ENCODE measurements around the gene SRPK3.
"Not testable (repeated sequence)": the region's sequence is repeated elsewhere in the genome, so short reads cannot be mapped to it uniquely, and the experiment has no call there.

Gene SRPK3

GRCh38 chrX:153741446-153741845 lies 39.4 kb upstream of the SRPK3 start:
- peaks cover 7% of the 10 kb centered on the region for H3K36me3 Mint-ChIP-seq (ENCODE audit: low read depth)
- H3K27me3 Mint-ChIP-seq (ENCODE audit: low read depth), result no peaks in the 10 kb centered on the region
- H3K27ac Mint-ChIP-seq, result peak overlapping the region; percentile 45
- no peaks in the 10 kb centered on the region for H3K9me3 Mint-ChIP-seq
- H3K4me3 Mint-ChIP-seq, result peak overlapping the region; percentile 80
- H3K4me1 Mint-ChIP-seq (ENCODE audit: low read depth), result peaks cover 14% of the 10 kb centered on the region

- H3K27ac Mint-ChIP-seq; H3K36me3 Mint-ChIP-seq (ENCODE audit: low read depth); H3K27me3 Mint-ChIP-seq (ENCODE audit: low read depth); H3K9me3 Mint-ChIP-seq; H3K4me3 Mint-ChIP-seq: not testable (repeated sequence)
- peaks cover 14% of the 10 kb centered on the region for H3K4me1 Mint-ChIP-seq (ENCODE audit: low read depth)
These were observed 38.7 kb upstream of the SRPK3 start for GRCh38 chrX:153742111-153742510.

- not testable (repeated sequence) for H3K27me3 Mint-ChIP-seq (ENCODE audit: low read depth); H3K4me3 Mint-ChIP-seq; H3K36me3 Mint-ChIP-seq (ENCODE audit: low read depth); H3K27ac Mint-ChIP-seq; H3K9me3 Mint-ChIP-seq
- H3K4me1 Mint-ChIP-seq (ENCODE audit: low read depth), result peaks cover 14% of the 10 kb centered on the region
These were observed 37.9 kb upstream of the SRPK3 start for GRCh38 chrX:153742796-153743467.

- peaks cover 14% of the 10 kb centered on the region for H3K4me1 Mint-ChIP-seq (ENCODE audit: low read depth)
- H3K27me3 Mint-ChIP-seq (ENCODE audit: low read depth); H3K36me3 Mint-ChIP-seq (ENCODE audit: low read depth); H3K27ac Mint-ChIP-seq; H3K4me3 Mint-ChIP-seq; H3K9me3 Mint-ChIP-seq: not testable (repeated sequence)
These were observed 37.2 kb upstream of the SRPK3 start for GRCh38 chrX:153743468-153744209.

GRCh38 chrX:153744210-153745066 lies 36.4 kb upstream of the SRPK3 start:
- peaks cover 14% of the 10 kb centered on the region for H3K4me1 Mint-ChIP-seq (ENCODE audit: low read depth)
- peaks cover 5% of the 10 kb centered on the region for H3K36me3 Mint-ChIP-seq (ENCODE audit: low read depth)
- H3K27ac Mint-ChIP-seq, result no peak overlapping the region
- H3K27me3 Mint-ChIP-seq (ENCODE audit: low read depth), result peaks cover under 1% of the 10 kb centered on the region
- no peaks in the 10 kb centered on the region for H3K9me3 Mint-ChIP-seq
- no peak overlapping the region for H3K4me3 Mint-ChIP-seq

DNA sequence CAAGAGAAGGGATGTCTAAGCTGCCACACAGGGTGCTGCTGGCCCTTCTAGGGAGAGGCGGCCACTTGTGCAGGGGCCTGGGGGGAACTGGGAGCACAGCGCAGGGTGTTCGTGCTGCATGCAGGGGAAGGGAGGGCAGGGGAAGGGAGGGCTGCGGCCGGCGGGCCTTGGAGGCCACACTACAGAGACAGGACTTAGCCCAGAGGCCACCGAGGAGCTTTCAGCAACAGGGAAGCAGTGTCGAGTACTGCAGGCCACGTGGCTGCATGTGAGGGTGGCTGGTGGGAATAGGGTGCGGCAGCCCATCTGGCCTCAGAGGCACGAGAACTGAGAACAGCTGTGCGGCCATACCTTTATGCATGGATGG lies 35.8 kb upstream of the SRPK3 start:
- not testable (repeated sequence) for H3K4me3 Mint-ChIP-seq; H3K36me3 Mint-ChIP-seq (ENCODE audit: low read depth); H3K9me3 Mint-ChIP-seq; H3K27me3 Mint-ChIP-seq (ENCODE audit: low read depth); H3K27ac Mint-ChIP-seq; H3K4me1 Mint-ChIP-seq (ENCODE audit: low read depth)

DNA sequence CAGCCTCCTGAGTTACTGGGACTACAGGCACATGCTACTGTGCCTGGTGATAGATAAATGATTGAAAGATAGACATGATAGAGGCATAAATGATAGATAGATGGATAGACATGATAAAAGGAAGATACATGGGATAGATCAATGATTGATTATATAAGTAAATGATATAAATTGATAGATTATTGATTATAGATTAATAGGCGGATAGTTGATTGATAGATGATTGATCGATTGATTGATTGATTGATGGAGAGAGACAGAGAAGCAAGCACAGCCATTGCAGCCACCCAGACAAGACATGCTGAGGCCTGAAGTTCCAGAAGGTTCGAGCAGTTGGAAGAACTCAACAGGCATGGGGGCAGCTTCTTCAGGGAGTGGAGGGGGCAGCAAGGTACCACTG lies 34.5 kb upstream of the SRPK3 start:
- peaks cover 9% of the 10 kb centered on the region for H3K27me3 Mint-ChIP-seq (ENCODE audit: low read depth)
- H3K36me3 Mint-ChIP-seq (ENCODE audit: low read depth), result no peaks in the 10 kb centered on the region
- H3K4me1 Mint-ChIP-seq (ENCODE audit: low read depth), result no peaks in the 10 kb centered on the region
- no peak overlapping the region for H3K27ac Mint-ChIP-seq
- H3K9me3 Mint-ChIP-seq, result no peaks in the 10 kb centered on the region
- H3K4me3 Mint-ChIP-seq, result no peak overlapping the region

GRCh38 chrX:153746991-153747390 lies 33.9 kb upstream of the SRPK3 start:
- H3K9me3 Mint-ChIP-seq; H3K27me3 Mint-ChIP-seq (ENCODE audit: low read depth); H3K4me1 Mint-ChIP-seq (ENCODE audit: low read depth); H3K36me3 Mint-ChIP-seq (ENCODE audit: low read depth); H3K27ac Mint-ChIP-seq; H3K4me3 Mint-ChIP-seq: not testable (repeated sequence)

- not testable (repeated sequence) for H3K4me1 Mint-ChIP-seq (ENCODE audit: low read depth); H3K36me3 Mint-ChIP-seq (ENCODE audit: low read depth); H3K27ac Mint-ChIP-seq; H3K9me3 Mint-ChIP-seq; H3K4me3 Mint-ChIP-seq
- H3K27me3 Mint-ChIP-seq (ENCODE audit: low read depth), result peaks cover 18% of the 10 kb centered on the region
These were observed 31.8 kb upstream of the SRPK3 start for GRCh38 chrX:153749017-153749416.

GRCh38 chrX:153750127-153750774 lies 30.6 kb upstream of the SRPK3 start:
- Mint-ChIP-seq H3K27ac (no peak overlapping the region), H3K9me3 (no peaks in the 10 kb centered on the region), H3K36me3 (ENCODE audit: low read depth) (no peaks in the 10 kb centered on the region), H3K4me3 (no peak overlapping the region), H3K4me1 (ENCODE audit: low read depth) (peaks cover 3% of the 10 kb centered on the region), H3K27me3 (ENCODE audit: low read depth) (peaks cover 18% of the 10 kb centered on the region)

DNA sequence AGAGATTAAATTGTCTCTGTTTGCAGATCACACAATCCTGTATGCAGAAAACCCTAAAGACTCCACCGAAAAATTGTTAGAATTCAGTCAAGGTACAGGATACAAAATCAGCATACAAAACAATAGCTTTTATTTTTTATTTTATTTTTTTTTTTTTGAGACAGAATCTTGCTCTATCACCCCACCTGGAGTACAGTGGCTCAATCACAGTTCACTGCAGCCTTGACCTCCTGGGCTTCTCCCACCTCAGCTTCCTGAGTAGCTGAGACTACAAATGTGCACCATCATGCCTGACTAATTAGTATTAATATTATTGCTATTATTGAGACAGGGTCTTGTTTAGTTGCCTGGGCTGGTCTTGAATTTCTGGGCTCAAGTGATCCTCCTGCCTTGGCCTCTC lies 25.7 kb upstream of the SRPK3 start:
- Mint-ChIP-seq H3K36me3 (ENCODE audit: low read depth) (no peaks in the 10 kb centered on the region), H3K27ac (no peak overlapping the region), H3K4me1 (ENCODE audit: low read depth) (peaks cover 3% of the 10 kb centered on the region), H3K27me3 (ENCODE audit: low read depth) (peaks cover 18% of the 10 kb centered on the region), H3K4me3 (no peak overlapping the region), H3K9me3 (no peaks in the 10 kb centered on the region)

DNA sequence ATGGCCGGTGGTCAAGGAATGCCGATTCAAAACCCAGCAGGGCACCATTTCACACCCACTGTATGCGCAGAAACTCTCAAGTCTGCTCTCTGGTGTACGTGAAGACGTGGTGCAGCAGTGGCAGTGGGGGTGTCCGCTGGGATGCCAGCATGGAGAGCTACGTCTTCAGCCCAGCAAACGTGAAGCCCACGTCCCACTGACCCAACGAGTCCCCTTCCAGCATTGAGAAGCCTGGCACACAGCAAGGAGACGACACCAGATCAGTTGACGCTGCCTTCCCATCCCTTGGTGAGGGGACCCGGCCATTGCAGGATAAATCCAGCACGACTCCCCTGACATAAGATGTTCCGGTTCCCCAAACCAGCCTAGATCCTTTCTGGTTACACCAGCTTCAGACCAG lies 19.0 kb upstream of the SRPK3 start:
- Mint-ChIP-seq H3K27ac (no peak overlapping the region), H3K9me3 (no peaks in the 10 kb centered on the region), H3K36me3 (ENCODE audit: low read depth) (no peaks in the 10 kb centered on the region), H3K4me1 (ENCODE audit: low read depth) (peaks cover 6% of the 10 kb centered on the region), H3K4me3 (no peak overlapping the region), H3K27me3 (ENCODE audit: low read depth) (no peaks in the 10 kb centered on the region)

DNA sequence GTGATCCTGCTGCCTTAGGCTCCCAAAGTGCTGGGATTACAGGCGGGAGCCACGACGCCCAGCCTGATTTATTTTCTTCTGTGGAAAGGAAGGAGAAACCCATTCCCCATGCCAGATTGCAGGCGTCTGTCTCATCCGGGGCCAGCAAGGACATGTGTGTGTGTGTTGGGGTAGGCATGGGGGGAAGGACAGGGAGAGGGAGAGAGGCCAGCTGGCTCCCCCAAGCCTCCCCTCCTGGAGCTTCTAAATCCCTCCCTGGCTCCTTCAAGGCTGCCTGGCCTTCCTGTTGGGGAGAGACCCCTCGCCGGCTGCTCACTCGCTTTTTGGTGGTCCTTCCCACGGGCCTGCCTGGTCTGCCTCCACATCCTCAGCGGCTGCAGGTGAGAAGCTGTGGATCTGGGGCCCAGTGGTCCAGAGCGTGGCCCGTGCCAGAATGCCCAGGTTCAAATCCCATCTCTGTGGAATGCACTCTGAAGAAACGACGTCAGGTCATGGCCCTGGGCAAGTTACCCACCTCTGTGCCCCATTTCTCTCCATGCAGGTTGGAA lies 18.1 kb upstream of the SRPK3 start:
- H3K9me3 Mint-ChIP-seq, result no peaks in the 10 kb centered on the region
- no peaks in the 10 kb centered on the region for H3K36me3 Mint-ChIP-seq (ENCODE audit: low read depth)
- no peak overlapping the region for H3K27ac Mint-ChIP-seq
- H3K4me3 Mint-ChIP-seq, result no peak overlapping the region
- H3K27me3 Mint-ChIP-seq (ENCODE audit: low read depth), result no peaks in the 10 kb centered on the region
- H3K4me1 Mint-ChIP-seq (ENCODE audit: low read depth), result peaks cover 6% of the 10 kb centered on the region

- Mint-ChIP-seq H3K36me3 (ENCODE audit: low read depth) (no peaks in the 10 kb centered on the region), H3K4me1 (ENCODE audit: low read depth) (peaks cover 6% of the 10 kb centered on the region), H3K4me3 (no peak overlapping the region), H3K27ac (no peak overlapping the region), H3K27me3 (ENCODE audit: low read depth) (no peaks in the 10 kb centered on the region), H3K9me3 (no peaks in the 10 kb centered on the region)
These were observed 17.4 kb upstream of the SRPK3 start for GRCh38 chrX:153763298-153763932.
